HepG2 (cell line): Measurements from ENCODE around the gene NEDD4.
"Not testable (repeated sequence)": the region's sequence is repeated elsewhere in the genome, so short reads cannot be mapped to it uniquely, and the experiment has no call there.

Experiments
- ATF7-NPFF ChIP-seq: sonication (generic); formaldehyde crosslinking; IDR thresholded peaks from 2 replicates; pipeline ENCODE4 v1.8.1; 2023; ENCODE audit warnings: mild to moderate bottlenecking, low read depth, missing genetic modification reagents, moderate library complexity
- EZH2 ChIP-seq: conservative IDR thresholded peaks from 2 replicates; pipeline ENCODE4 v1.6.1; 2012; ENCODE audit warnings: mild to moderate bottlenecking, low read depth, low read length, moderate library complexity
- NBN ChIP-seq: fragments of 450-650 bp; conservative IDR thresholded peaks from 2 replicates; pipeline ENCODE4 v1.6.1; 2017
- ZNF282 ChIP-seq: fragments of 450-650 bp; IDR thresholded peaks from 2 replicates; pipeline ENCODE4 v1.6.1; 2018; ENCODE audit not compliant: partially characterized antibody
- ZNF343 ChIP-seq: sonication (generic); formaldehyde crosslinking; IDR thresholded peaks from 2 replicates; pipeline ENCODE4 v1.4.0; 2020; ENCODE audit warnings: mild to moderate bottlenecking, missing genetic modification reagents
- TF ChIP-seq, protein P1 (sequence below): sonication (generic); formaldehyde crosslinking; IDR thresholded peaks from 2 replicates; pipeline ENCODE4 v1.9.0; 2022; ENCODE audit warnings: missing genetic modification reagents, mild to moderate bottlenecking, borderline replicate concordance

DNA sequence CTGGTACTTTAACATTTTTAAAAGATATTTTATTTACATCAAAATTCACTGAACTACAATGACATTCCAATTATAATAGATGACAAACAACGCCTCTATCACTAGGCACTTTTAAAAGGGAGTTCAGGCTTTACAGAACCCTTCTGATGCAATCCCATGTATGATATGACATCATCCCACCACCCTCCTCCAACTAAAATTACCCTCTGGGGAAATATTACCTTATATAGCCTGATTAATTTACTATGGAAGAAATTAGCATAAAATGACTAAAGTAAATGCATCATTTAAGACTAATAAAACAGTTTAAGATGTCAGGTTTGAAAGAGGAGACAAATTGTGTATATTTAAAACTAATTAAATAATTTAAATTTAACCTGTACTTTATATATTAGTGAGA lies 10.4 kb upstream of the NEDD4 start:
- TF ChIP-seq ZNF343 (CRISPR knock-in tag); ATF7-NPFF; EZH2; NBN; ZNF282: not testable (repeated sequence)
- TF ChIP-seq, protein P1, sequence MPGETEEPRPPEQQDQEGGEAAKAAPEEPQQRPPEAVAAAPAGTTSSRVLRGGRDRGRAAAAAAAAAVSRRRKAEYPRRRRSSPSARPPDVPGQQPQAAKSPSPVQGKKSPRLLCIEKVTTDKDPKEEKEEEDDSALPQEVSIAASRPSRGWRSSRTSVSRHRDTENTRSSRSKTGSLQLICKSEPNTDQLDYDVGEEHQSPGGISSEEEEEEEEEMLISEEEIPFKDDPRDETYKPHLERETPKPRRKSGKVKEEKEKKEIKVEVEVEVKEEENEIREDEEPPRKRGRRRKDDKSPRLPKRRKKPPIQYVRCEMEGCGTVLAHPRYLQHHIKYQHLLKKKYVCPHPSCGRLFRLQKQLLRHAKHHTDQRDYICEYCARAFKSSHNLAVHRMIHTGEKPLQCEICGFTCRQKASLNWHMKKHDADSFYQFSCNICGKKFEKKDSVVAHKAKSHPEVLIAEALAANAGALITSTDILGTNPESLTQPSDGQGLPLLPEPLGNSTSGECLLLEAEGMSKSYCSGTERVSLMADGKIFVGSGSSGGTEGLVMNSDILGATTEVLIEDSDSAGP (CRISPR knock-in tag): not testable (repeated sequence)
